HepG2 (cell line): ENCODE results near the gene BRD3. TPM values are rescaled to one million over a fixed set of nuclear protein-coding genes. Genes with fewer than 3 reads are reported as not detected.

ENCODE experiments used
- ATAC-seq: fragments of 200-7000 bp; cut with Tn5 transposase; 3 replicates; pipeline ENCODE4 v1.9.1; 2020; ENCODE audit warnings: mild to moderate bottlenecking, moderate library complexity
- BruUV-seq: library from RNA; stranded (reverse); fragments of 400-500 nt; replicated peaks from 2 replicates; lab custom pipeline; 2021; lab: Mats Ljungman, UMichigan
- CTCF ChIA-PET: fragments of 300-600 bp; formaldehyde crosslinking; extraction: SDS; loops from one replicate; lab custom pipeline; 2021; ENCODE audit warnings: low total read pairs, inconsistent platforms, low intra/inter-chr PET ratio; lab: Yijun Ruan, JAX
- POLR2A ChIA-PET: fragments of 350-600 bp; sonication (Branson Sonifier 250); formaldehyde crosslinking; loops from one replicate; lab custom pipeline; 2020; ENCODE audit warnings: antibody characterized with exemption, inconsistent platforms; lab: Yijun Ruan, JAX
- DNase-seq: peaks from one replicate; pipeline ENCODE4 v3.0.0-alpha.2; 2015; ENCODE audit warnings: low spot score
- FAIRE-seq: peaks from 3 replicates; lab custom pipeline; 2011; peaks lifted over from hg19 to GRCh38; lab: Jason Lieb, UNC
- H2AFZ ChIP-seq: one replicate; pipeline ENCODE4 v1.6.1; 2011; ENCODE audit warnings: low read length, inconsistent platforms
- H3K27ac ChIP-seq: fragments of 300-600 bp; 3 replicates; pipeline ENCODE4 v1.8.0; 2011; ENCODE audit warnings: mixed run types, mild to moderate bottlenecking, mixed read lengths, low read length, inconsistent platforms; ENCODE audit not compliant: insufficient read depth; ENCODE audit errors: extremely low read length
- H3K27me3 ChIP-seq, 2 experiments: fragments of 200-600 bp in 1 of 2; 2 replicates in 1 of 2; 3 replicates in 1 of 2; pipeline versions ENCODE4 v1.6.0 to v1.8.0; 2011; ENCODE audit warnings: low read length in 2 of 2, mild to moderate bottlenecking in 2 of 2, moderate library complexity in 2 of 2, inconsistent platforms in 1 of 2; ENCODE audit not compliant: insufficient read depth in 2 of 2, control insufficient read depth in 1 of 2
- H3K36me3 ChIP-seq, 2 experiments: fragments of 200-600 bp in 1 of 2; replicated peaks in 1 of 2; 2 replicates in 1 of 2; 3 replicates in 1 of 2; pipeline versions ENCODE4 v1.5.1 to v1.8.0; 2011; ENCODE audit warnings: low read length in 2 of 2, inconsistent platforms in 1 of 2; ENCODE audit not compliant: insufficient read depth in 2 of 2, control insufficient read depth in 1 of 2
- H3K4me1 ChIP-seq: 2 replicates; pipeline ENCODE4 v1.5.1; 2012; ENCODE audit warnings: low read length, inconsistent platforms; ENCODE audit not compliant: insufficient read depth
- H3K4me2 ChIP-seq: 2 replicates; pipeline ENCODE4 v1.6.0; 2011; ENCODE audit warnings: low read depth, low read length, inconsistent platforms
- H3K4me3 ChIP-seq, 3 experiments: fragments of 200-600 bp in 1 of 3; sonication (generic), shearing (Covaris generic) in 1 of 3; replicated peaks in 1 of 3; 2 replicates each; pipeline ENCODE4 v1.5.1; 2011 to 2016; ENCODE audit warnings: low read length in 3 of 3, inconsistent platforms in 2 of 3, low read depth in 2 of 3, mild to moderate bottlenecking in 2 of 3, control low read depth in 1 of 3, mixed read lengths in 1 of 3; ENCODE audit not compliant: insufficient read depth in 1 of 3
- H3K79me2 ChIP-seq: one replicate; pipeline ENCODE4 v1.6.1; 2011; ENCODE audit warnings: low read length, inconsistent platforms; ENCODE audit not compliant: insufficient read depth
- H3K9ac ChIP-seq: 2 replicates; pipeline ENCODE4 v1.6.0; 2011; ENCODE audit warnings: mild to moderate bottlenecking, low read depth, low read length, inconsistent platforms; ENCODE audit not compliant: insufficient read depth
- H3K9me3 ChIP-seq: 2 replicates; pipeline ENCODE4 v1.5.1; 2012; ENCODE audit warnings: mild to moderate bottlenecking, low read length
- H4K20me1 ChIP-seq: 2 replicates; pipeline ENCODE4 v1.6.0; 2011; ENCODE audit warnings: inconsistent platforms, mild to moderate bottlenecking, low read length, moderate library complexity; ENCODE audit not compliant: insufficient read depth
- ATF5 ChIP-seq: sonication (generic); formaldehyde crosslinking; IDR thresholded peaks from 2 replicates; pipeline ENCODE4 v1.4.0; 2020; ENCODE audit warnings: mild to moderate bottlenecking, low read depth, missing genetic modification reagents
- FUBP1 ChIP-seq: sonication (generic); formaldehyde crosslinking; IDR thresholded peaks from 2 replicates; pipeline ENCODE4 v1.5.1; 2020; ENCODE audit warnings: missing genetic modification reagents, mild to moderate bottlenecking, borderline replicate concordance
- KAT2B ChIP-seq: fragments of 150-350 bp; IDR thresholded peaks from 2 replicates; pipeline ENCODE4 v1.6.1; 2014; ENCODE audit warnings: low read depth, low read length, borderline replicate concordance
- RBAK ChIP-seq: sonication (generic); formaldehyde crosslinking; IDR thresholded peaks from 2 replicates; pipeline ENCODE4 v1.5.1; 2020; ENCODE audit warnings: mild to moderate bottlenecking, missing genetic modification reagents
- RFXAP ChIP-seq: sonication (generic); formaldehyde crosslinking; IDR thresholded peaks from 2 replicates; pipeline ENCODE4 v1.4.0; 2020; ENCODE audit warnings: missing genetic modification reagents, borderline replicate concordance
- SAP130 ChIP-seq: IDR thresholded peaks from 2 replicates; pipeline ENCODE4 v1.6.1; 2016; ENCODE audit warnings: low read depth
- SOX13 ChIP-seq, 3 experiments: fragments of 450-650 bp in 1 of 3; sonication (generic) in 1 of 3; formaldehyde crosslinking in 1 of 3; IDR thresholded peaks in 2 of 3; conservative IDR thresholded peaks in 1 of 3; 2 replicates each; pipeline versions ENCODE4 v1.5.0 to v1.6.1; 2016 to 2020; ENCODE audit warnings: antibody characterized with exemption in 1 of 3, mild to moderate bottlenecking in 1 of 3, missing compliant biosample characterization in 1 of 3, missing genetic modification reagents in 1 of 3, moderate library complexity in 1 of 3
- ZBTB7B ChIP-seq: sonication (generic); formaldehyde crosslinking; IDR thresholded peaks from 2 replicates; pipeline ENCODE4 v1.4.0; 2020; ENCODE audit warnings: missing genetic modification reagents
- ZFP36L1 ChIP-seq: sonication (generic); formaldehyde crosslinking; IDR thresholded peaks from 2 replicates; pipeline ENCODE4 v1.8.0; 2022; ENCODE audit warnings: mild to moderate bottlenecking, missing genetic modification reagents, moderate library complexity
- ZNF256 ChIP-seq: sonication (generic); formaldehyde crosslinking; conservative IDR thresholded peaks from 2 replicates; pipeline ENCODE4 v1.4.0; 2020; ENCODE audit warnings: missing genetic modification reagents
- ZNF543 ChIP-seq: sonication (generic); formaldehyde crosslinking; IDR thresholded peaks from 2 replicates; pipeline ENCODE4 v1.4.0; 2020; ENCODE audit warnings: mild to moderate bottlenecking, missing genetic modification reagents
- ZNF629 ChIP-seq: sonication (generic); formaldehyde crosslinking; conservative IDR thresholded peaks from 2 replicates; pipeline ENCODE4 v1.5.0; 2020; ENCODE audit warnings: missing genetic modification reagents
- ZNF687 ChIP-seq: sonication (generic); formaldehyde crosslinking; IDR thresholded peaks from 2 replicates; pipeline ENCODE4 v1.5.1; 2020; ENCODE audit warnings: mild to moderate bottlenecking, missing genetic modification reagents, moderate library complexity
- ZNF740 ChIP-seq: sonication (generic); formaldehyde crosslinking; IDR thresholded peaks from 2 replicates; pipeline ENCODE4 v1.4.0; 2020; ENCODE audit warnings: missing genetic modification reagents
- ZNF891 ChIP-seq: sonication (generic); formaldehyde crosslinking; IDR thresholded peaks from 2 replicates; pipeline ENCODE4 v1.5.0; 2020; ENCODE audit warnings: mild to moderate bottlenecking, missing genetic modification reagents
- WGBS: methylation state at CpG from one replicate; pipeline ENCODE4 v1.1.6; 2017; ENCODE audit warnings: low lambda C conversion rate; 5-methylcytosine and 5-hydroxymethylcytosine counted together
- in situ Hi-C: cut with HindIII; loops from 2 replicates; pipeline ENCODE4 v1.10.0; 2017; ENCODE audit warnings: low pct_unique_long_range_greater_than_20kb; ENCODE audit not compliant: extremely low pct_ligation_motif_present
- intact Hi-C: fragments of 100-400 bp; cut with micrococcal nuclease; formaldehyde crosslinking; loops from one replicate; pipeline ENCODE4 v1.10.0; 2022; ENCODE audit not compliant: unreplicated experiment
- polyA plus RNA-seq, 8 experiments: library from polyadenylated mRNA; depleted of rRNA in 3 of 8; stranded (reverse) in 7 of 8; unstranded in 1 of 8; fragments of >200 nt; fragmentation: Illumina TruSeq in 4 of 8; extraction: Trizol in 4 of 8; gene quantifications; 2 replicates each; pipeline versions ENCODE4 v1.2.1 to v1.2.3, GENCODE V29; 2011 to 2016; ENCODE audit warnings: low read depth in 4 of 8, missing spikeins in 1 of 8, mixed read lengths in 1 of 8; ENCODE audit not compliant: insufficient read depth in 1 of 8
- total RNA-seq, 5 experiments: library from RNA; depleted of rRNA; stranded (reverse); fragments of >200 nt; fragmentation: Illumina TruSeq; extraction: Trizol; gene quantifications; 2 replicates each; pipeline ENCODE4 v1.2.3, GENCODE V29; 2016; ENCODE audit warnings: low read depth in 1 of 5

BRD3 gene
- total and polyA plus RNA-seq, 2 of the 13 experiments (the other 11 are each of a cell fraction or from before 2014, with no cell fraction given) = 5.9 to 12.9 TPM

- Histone ChIP-seq H3K79me2 (peaks cover 63% of the 10 kb centered on the region), H3K27me3 (peaks cover 8 to 18% of the 10 kb centered on the region in 2 experiments; a peak in 4 of 5 replicates), H4K20me1 (peaks cover 40% of the 10 kb centered on the region), H3K4me1 (peaks cover 62% of the 10 kb centered on the region), H3K27ac (peak overlapping the region; percentile 81), H3K4me3 (peak overlapping the region; percentile 81 to 97 (median 82)), H3K4me2 (peak overlapping the region; percentile 86), H2AFZ (no peak overlapping the region), H3K36me3 (no peaks in the 10 kb centered on the region; a peak in 1 of 5 replicates), H3K9ac (peak overlapping the region; percentile 90), H3K9me3 (no peaks in the 10 kb centered on the region)
- WGBS = 27% methylated on average over 28 of the region's 28 CpGs
- ChIA-PET POLR2A (interaction anchor here (1.2 to 1.5 kb wide), 2 partner anchors 41 to 276 kb away, joined by 3 to 4 read pairs; partner anchors contain the start of gene BRD3OS), CTCF (no interaction called here)
- BruUV-seq = TSS peak; percentile 73
- ATAC-seq (peak; percentile 62), DNase-seq (peak; percentile 81), FAIRE-seq (peak; percentile 60)
- intact Hi-C loops = loop anchor here (5.0 kb wide), 1 partner anchor 39 kb away; the partner anchor contains the start of gene BRD3OS
- in situ Hi-C loops = loop anchor here (10.0 kb wide), 1 partner anchor 269 kb away; no protein-coding TSS in a partner anchor
- TF ChIP-seq ZNF687 (CRISPR knock-in tag) (peak; percentile 69), ATF5 (CRISPR knock-in tag) (no peak), ZNF740 (CRISPR knock-in tag) (0 out of 2 replicates have a peak, but pooled peaks have one; percentile 33), FUBP1 (CRISPR knock-in tag) (no peak), KAT2B (no peak), SAP130 (CRISPR knock-in tag) (peak; percentile 89), ZNF256 (CRISPR knock-in tag) (no peak), ZBTB7B (CRISPR knock-in tag) (peak; percentile 25; the same call in 1 of the 2 replicates), RBAK (CRISPR knock-in tag) (peak; percentile 91), ZFP36L1 (CRISPR knock-in tag) (no peak), ZNF891 (CRISPR knock-in tag) (no peak), RFXAP (CRISPR knock-in tag) (no peak), SOX13 (IDR thresholded peaks at IDR 0.05) (no peak), SOX13 (CRISPR knock-in tag; conservative IDR thresholded peaks at IDR 0.05 in 1 of 2, IDR thresholded peaks at IDR 0.05 in 1 of 2) (peak in 1 of 2 experiments; percentile 82; a peak in 2 of 4 replicates), ZNF629 (CRISPR knock-in tag) (0 out of 2 replicates have a peak, but pooled peaks have one; percentile 14), ZNF543 (no peak)
Measured at GRCh38 chr9:134065612-134066419, 2.0 kb downstream of the BRD3 start.
